Peyer's patch (tissue), 4 donors: ENCODE measurements around the gene ARID1B. TPM values are rescaled to one million over a fixed set of nuclear protein-coding genes. Genes with fewer than 3 reads are reported as not detected.
A peak's percentile ranks its signal among the peaks of the same experiment; 100 is the strongest.

ENCODE experiments used
- DNase-seq, 3 donors: peaks; one replicate each; pipeline ENCODE4 v3.0.0-alpha.2; 2017 to 2019
- H3K27ac ChIP-seq, 4 donors: fragments of 200-600 bp; sonication (generic); one replicate each; pipeline ENCODE4 v1.5.1; 2016 to 2019
- H3K27me3 ChIP-seq, 2 donors: fragments of 200-600 bp; sonication (generic); one replicate each; pipeline ENCODE4 v1.5.1; 2019
- H3K36me3 ChIP-seq, 3 donors: fragments of 200-600 bp; sonication (generic); one replicate each; pipeline ENCODE4 v1.5.1; 2016 to 2019
- H3K4me1 ChIP-seq, 4 donors: fragments of 200-600 bp; sonication (generic); one replicate each; pipeline ENCODE4 v1.5.1; 2016 to 2019
- H3K4me3 ChIP-seq, 4 donors: fragments of 200-600 bp; sonication (generic); 1 replicate in 3 of 4; 2 replicates in 1 of 4; pipeline ENCODE4 v1.5.1; 2016 to 2019; ENCODE audit warnings: mild to moderate bottlenecking in 1 of 4
- H3K9me3 ChIP-seq, 4 donors: fragments of 200-600 bp; sonication (generic); one replicate each; pipeline ENCODE4 v1.5.1; 2016 to 2019; ENCODE audit warnings: mild to moderate bottlenecking in 1 of 4
- CTCF ChIP-seq, 6 experiments: fragments of 450-650 bp in 4 of 6; fragments of 200-600 bp in 2 of 6; sonication (generic) in 1 of 6; IDR thresholded peaks; one replicate each; pipeline ENCODE4 v1.5.1; 2017 to 2019; ENCODE audit warnings: antibody characterized with exemption in 6 of 6, mild to moderate bottlenecking in 3 of 6, moderate library complexity in 1 of 6
- POLR2A ChIP-seq, 2 donors: fragments of 450-650 bp; IDR thresholded peaks; one replicate each; pipeline ENCODE4 v1.5.1; 2017; ENCODE audit warnings: antibody characterized with exemption in 2 of 2, mild to moderate bottlenecking in 2 of 2, moderate library complexity in 2 of 2
- total RNA-seq, 4 donors: library from RNA; depleted of rRNA; stranded (reverse); fragments of >200 nt; gene quantifications; one replicate each; pipeline ENCODE4 v1.1.0, GENCODE V29; 2016

The ARID1B gene
- total RNA-seq, 4 donors from 2014 or later: 117 to 174 (median 149) TPM

GRCh38 chr6:156767603-156768467 is 9.3 kb upstream of the ARID1B start:
- no peaks in the 10 kb centered on the region for H3K9me3 ChIP-seq
- H3K27ac ChIP-seq: no peak overlapping the region
- H3K36me3 ChIP-seq: no peaks in the 10 kb centered on the region
- H3K27me3 ChIP-seq: no peaks in the 10 kb centered on the region
- TF ChIP-seq POLR2A (IDR thresholded peaks at IDR 0.05): no peak
- DNase-seq: no peak
- no peak overlapping the region for H3K4me3 ChIP-seq
- no peaks in the 10 kb centered on the region for H3K4me1 ChIP-seq

GRCh38 chr6:156771047-156771446 is 6.1 kb upstream of the ARID1B start:
- TF ChIP-seq CTCF (IDR thresholded peaks at IDR 0.05) (no peak), POLR2A (IDR thresholded peaks at IDR 0.05) (no peak)
- no peaks in the 10 kb centered on the region for H3K27me3 ChIP-seq
- H3K9me3 ChIP-seq: no peaks in the 10 kb centered on the region
- H3K27ac ChIP-seq: no peak overlapping the region
- no peak overlapping the region for H3K4me3 ChIP-seq
- no peak for DNase-seq
- peaks cover 0 to 12% (median 2%) of the 10 kb centered on the region in 4 donors for H3K4me1 ChIP-seq
- H3K36me3 ChIP-seq: no peaks in the 10 kb centered on the region

- no peak overlapping the region for H3K27ac ChIP-seq
- no peaks in the 10 kb centered on the region for H3K36me3 ChIP-seq
- no peak overlapping the region for H3K4me3 ChIP-seq
- TF ChIP-seq POLR2A (IDR thresholded peaks at IDR 0.05): no peak
- DNase-seq: no peak
- H3K27me3 ChIP-seq: no peaks in the 10 kb centered on the region
- H3K4me1 ChIP-seq: peaks cover 0 to 18% (median 2%) of the 10 kb centered on the region in 4 donors
- no peaks in the 10 kb centered on the region for H3K9me3 ChIP-seq
Observed at GRCh38 chr6:156771761-156772160, 5.4 kb upstream of the ARID1B start.

GRCh38 chr6:156773476-156773875 is 3.7 kb upstream of the ARID1B start:
- Histone ChIP-seq H3K4me3 (no peak overlapping the region), H3K4me1 (peaks cover 0 to 18% (median 2%) of the 10 kb centered on the region in 4 donors), H3K36me3 (no peaks in the 10 kb centered on the region), H3K9me3 (no peaks in the 10 kb centered on the region), H3K27me3 (no peaks in the 10 kb centered on the region), H3K27ac (no peak overlapping the region)
- DNase-seq: no peak
- no peak for TF ChIP-seq CTCF (IDR thresholded peaks at IDR 0.05)
- no peak for TF ChIP-seq POLR2A (IDR thresholded peaks at IDR 0.05)

GRCh38 chr6:156773935-156774852 is 3.0 kb upstream of the ARID1B start:
- Histone ChIP-seq H3K4me1 (peaks cover 0 to 18% (median 2%) of the 10 kb centered on the region in 4 donors), H3K4me3 (no peak overlapping the region), H3K27me3 (no peaks in the 10 kb centered on the region), H3K9me3 (no peaks in the 10 kb centered on the region), H3K36me3 (no peaks in the 10 kb centered on the region), H3K27ac (no peak overlapping the region)
- no peak for TF ChIP-seq CTCF (IDR thresholded peaks at IDR 0.05)
- no peak for TF ChIP-seq POLR2A (IDR thresholded peaks at IDR 0.05)
- no peak for DNase-seq

- no peak for DNase-seq
- Histone ChIP-seq H3K36me3 (no peaks in the 10 kb centered on the region), H3K27ac (no peak overlapping the region), H3K4me1 (peaks cover 0 to 18% (median 2%) of the 10 kb centered on the region in 4 donors), H3K9me3 (no peaks in the 10 kb centered on the region), H3K4me3 (no peak overlapping the region), H3K27me3 (no peaks in the 10 kb centered on the region)
- TF ChIP-seq POLR2A (IDR thresholded peaks at IDR 0.05) (no peak), CTCF (IDR thresholded peaks at IDR 0.05) (peak in 2 of 6 experiments; percentile 6 to 21)
Observed at GRCh38 chr6:156774863-156775405, 2.2 kb upstream of the ARID1B start.
